ENCODE measurements around the gene COMMD1.

The COMMD1 gene

DNA sequence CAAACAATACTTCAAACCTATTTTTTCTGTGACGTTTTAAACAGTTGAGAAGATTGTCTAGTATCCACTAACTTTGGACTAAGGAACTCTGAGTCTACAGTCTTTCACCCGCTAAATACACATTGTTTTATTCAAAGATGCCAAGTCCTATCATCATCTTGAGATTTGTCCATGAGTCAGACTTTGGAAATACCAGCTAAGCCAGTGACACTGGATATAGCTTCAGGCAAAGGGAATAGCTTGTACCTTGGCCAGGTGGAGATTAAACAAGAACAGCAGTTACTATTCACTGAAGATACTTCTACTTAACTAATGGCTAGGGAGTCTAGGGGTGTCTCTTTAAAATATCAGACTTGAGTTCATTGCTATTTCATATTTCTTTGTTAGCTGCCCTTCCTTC is 137.5 kb downstream of the COMMD1 start:
- TF ChIP-seq, protein P1, sequence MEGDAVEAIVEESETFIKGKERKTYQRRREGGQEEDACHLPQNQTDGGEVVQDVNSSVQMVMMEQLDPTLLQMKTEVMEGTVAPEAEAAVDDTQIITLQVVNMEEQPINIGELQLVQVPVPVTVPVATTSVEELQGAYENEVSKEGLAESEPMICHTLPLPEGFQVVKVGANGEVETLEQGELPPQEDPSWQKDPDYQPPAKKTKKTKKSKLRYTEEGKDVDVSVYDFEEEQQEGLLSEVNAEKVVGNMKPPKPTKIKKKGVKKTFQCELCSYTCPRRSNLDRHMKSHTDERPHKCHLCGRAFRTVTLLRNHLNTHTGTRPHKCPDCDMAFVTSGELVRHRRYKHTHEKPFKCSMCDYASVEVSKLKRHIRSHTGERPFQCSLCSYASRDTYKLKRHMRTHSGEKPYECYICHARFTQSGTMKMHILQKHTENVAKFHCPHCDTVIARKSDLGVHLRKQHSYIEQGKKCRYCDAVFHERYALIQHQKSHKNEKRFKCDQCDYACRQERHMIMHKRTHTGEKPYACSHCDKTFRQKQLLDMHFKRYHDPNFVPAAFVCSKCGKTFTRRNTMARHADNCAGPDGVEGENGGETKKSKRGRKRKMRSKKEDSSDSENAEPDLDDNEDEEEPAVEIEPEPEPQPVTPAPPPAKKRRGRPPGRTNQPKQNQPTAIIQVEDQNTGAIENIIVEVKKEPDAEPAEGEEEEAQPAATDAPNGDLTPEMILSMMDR (IDR thresholded peaks at IDR 0.05; ENCODE audit: low read depth, low read length) = no peak
- no peak overlapping the region for H3K4me3 ChIP-seq (ENCODE audit: low read depth, low read length)

DNA sequence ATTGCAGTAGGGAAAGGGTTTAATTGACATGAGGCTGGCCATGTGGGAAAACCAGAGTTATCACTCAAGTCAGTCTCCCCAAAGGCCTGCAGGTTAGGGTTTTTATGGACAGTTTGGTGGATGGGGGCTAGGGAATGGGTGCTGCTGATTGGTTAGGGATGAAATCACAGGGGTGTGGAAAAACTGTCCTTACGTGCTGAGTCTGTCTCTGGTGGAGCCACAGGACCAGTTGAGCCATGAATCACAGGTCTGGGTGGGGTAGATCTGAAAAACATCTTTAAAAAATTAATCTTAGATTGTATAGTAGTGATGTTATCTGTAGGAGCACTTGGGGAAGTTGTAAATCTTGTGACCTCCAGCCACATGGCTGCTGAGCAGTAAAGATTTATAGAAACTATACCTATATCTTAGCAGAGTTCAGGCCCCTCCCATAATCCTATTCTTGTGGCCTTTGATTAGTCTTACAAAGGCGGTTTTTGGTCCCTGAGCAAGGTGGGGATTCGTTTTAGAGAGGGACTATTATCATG is 139.6 kb downstream of the COMMD1 start:
- no peak overlapping the region for H3K4me3 ChIP-seq (ENCODE audit: low read depth, low read length)
- TF ChIP-seq, protein P1 (IDR thresholded peaks at IDR 0.05; ENCODE audit: low read depth, low read length) = no peak

DNA sequence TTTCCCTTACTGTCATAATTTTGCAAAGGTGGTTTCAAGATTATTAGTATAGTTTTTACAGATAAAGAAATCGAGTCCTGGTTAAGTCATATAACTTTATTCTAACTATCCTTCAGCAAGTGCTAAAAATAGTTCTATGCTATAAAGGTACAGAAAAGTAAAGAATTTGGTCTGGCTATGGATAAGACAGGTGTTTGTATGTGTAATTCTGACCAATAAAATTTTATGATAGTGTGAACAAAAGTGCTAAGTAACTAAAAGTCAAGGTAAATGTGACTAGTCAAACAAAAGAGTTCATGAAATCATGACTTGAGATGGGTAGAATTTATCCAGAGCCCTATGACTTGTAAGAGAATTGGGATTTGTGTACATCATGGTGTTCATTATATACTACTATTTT is 140.7 kb downstream of the COMMD1 start:
- H3K4me3 ChIP-seq (ENCODE audit: low read depth, low read length) = no peak overlapping the region
- TF ChIP-seq, protein P1 (IDR thresholded peaks at IDR 0.05; ENCODE audit: low read depth, low read length) = no peak

DNA sequence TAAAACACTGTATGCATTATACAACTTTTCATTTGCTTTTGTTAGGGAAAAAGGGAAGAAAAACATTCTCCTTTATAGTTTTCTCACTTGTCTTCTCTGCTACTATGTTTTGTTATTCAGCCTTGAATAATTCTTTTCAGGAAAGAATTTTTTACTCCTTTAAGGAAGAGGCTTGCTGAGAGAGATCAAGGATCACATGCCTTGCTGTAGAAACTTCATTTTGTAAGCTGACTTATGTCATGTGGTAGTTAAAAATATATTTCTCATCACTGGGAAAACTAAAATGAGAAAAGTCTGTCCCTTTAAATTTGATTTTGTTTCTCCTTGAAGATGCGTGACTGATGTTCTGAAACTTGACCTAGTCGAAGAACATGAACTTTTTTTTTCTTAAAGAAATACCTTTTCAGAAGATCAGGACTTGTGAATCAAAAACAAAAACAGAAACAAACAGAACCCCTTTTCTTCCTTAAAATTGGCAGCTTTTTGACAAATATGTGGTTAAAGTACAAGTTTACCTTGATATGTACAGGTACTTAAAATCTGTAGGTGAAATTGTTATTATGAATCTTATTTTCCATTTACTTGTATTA is 145.1 kb downstream of the COMMD1 start:
- TF ChIP-seq, protein P1 (IDR thresholded peaks at IDR 0.05; ENCODE audit: low read depth, low read length) = no peak

DNA sequence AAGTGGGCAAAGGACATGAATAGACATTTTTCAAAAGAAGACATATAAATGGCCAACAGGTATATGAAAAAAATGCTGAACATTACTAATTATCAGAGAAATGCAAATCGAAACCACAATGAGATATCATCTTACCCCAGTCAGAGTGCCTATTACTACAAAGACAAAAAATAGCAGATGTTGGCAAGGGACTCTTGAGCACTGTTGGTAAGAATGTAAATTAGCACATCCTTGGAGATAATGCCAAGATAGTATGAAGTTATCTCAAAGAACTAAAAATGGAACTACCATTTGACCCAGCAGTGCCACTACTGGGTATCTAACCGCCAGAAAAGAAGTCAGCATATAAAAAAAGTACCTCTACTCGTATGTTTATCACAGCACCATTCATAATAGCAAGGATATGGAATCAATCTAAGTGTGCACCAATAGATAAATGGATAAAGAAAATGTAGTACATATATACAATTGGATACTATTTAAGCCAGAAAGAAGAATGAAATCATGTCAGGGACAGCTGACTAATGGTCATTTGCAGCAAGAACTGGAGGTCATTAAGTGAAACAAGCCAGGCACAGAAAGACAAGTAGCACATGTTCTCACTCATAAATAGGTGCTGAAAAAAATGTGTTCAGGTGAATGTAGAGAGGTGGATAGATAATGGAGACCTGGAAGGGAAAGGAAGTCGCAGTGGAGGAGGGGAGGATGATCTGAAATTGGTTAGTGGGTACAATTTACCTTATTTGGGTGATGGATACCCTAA is 148.7 kb downstream of the COMMD1 start:
- TF ChIP-seq, protein P1 (IDR thresholded peaks at IDR 0.05; ENCODE audit: low read depth, low read length) = no peak

More for the DNA sequence above, 145.1 kb downstream of the COMMD1 start:
- H3K4me3 ChIP-seq (ENCODE audit: low read depth, low read length) = no peak overlapping the region

DNA sequence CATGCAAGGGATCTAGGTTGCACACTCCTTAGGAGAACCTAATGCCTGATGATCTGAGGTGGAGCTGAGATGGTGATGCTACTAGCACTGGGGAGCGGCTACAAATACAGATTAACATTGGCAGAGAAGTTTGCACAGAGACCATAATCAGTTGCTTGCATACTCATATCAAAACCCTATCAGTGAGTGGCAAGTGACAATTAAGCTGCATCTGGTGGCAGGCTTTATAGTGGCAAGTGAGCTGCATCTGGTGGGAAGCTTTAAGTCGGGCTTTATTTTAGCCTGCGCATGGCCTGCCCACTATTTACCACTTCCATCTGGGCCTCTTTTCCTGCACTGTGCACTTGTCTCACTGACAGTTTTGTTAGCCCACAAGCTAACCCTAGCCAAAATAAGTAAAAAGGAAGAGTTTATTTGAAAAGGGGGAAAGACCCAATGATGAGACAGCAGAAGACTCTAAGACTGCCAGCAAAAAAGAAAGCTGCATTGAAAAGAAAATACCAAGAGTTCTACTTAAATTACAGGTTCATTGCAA is 149.5 kb downstream of the COMMD1 start:
- TF ChIP-seq, protein P1 (IDR thresholded peaks at IDR 0.05; ENCODE audit: low read depth, low read length) = no peak
- no peak overlapping the region for H3K4me3 ChIP-seq (ENCODE audit: low read depth, low read length)

More for the DNA sequence above, 148.7 kb downstream of the COMMD1 start:
- no peak overlapping the region for H3K4me3 ChIP-seq (ENCODE audit: low read depth, low read length)
